HEK293 (cell line): ENCODE data around the gene NT5DC3.

Source experiments
- CTCF ChIP-seq: fragments of 450-650 bp; formaldehyde crosslinking; IDR thresholded peaks from 2 replicates; pipeline ENCODE4 v1.5.1; 2016; ENCODE audit warnings: missing biosample characterization, missing genetic modification characterization
- PRDM1 ChIP-seq: fragments of 450-650 bp; formaldehyde crosslinking; IDR thresholded peaks from 2 replicates; pipeline ENCODE4; 2016; ENCODE audit warnings: missing biosample characterization, missing genetic modification characterization
- RBAK ChIP-seq: fragments of 450-650 bp; formaldehyde crosslinking; IDR thresholded peaks from 2 replicates; pipeline ENCODE4 v1.5.1; 2016; ENCODE audit warnings: missing biosample characterization, missing genetic modification characterization
- SP2 ChIP-seq: fragments of 450-650 bp; formaldehyde crosslinking; IDR thresholded peaks from 2 replicates; pipeline ENCODE4 v1.5.1; 2016; ENCODE audit warnings: missing biosample characterization, missing genetic modification characterization
- ZBTB20 ChIP-seq: fragments of 450-650 bp; formaldehyde crosslinking; IDR thresholded peaks from 2 replicates; pipeline ENCODE4 v1.5.1; 2016; ENCODE audit warnings: missing biosample characterization, missing genetic modification characterization
- ZFP41 ChIP-seq: fragments of 450-650 bp; formaldehyde crosslinking; IDR thresholded peaks from 2 replicates; pipeline ENCODE4 v1.5.1; 2016; ENCODE audit warnings: missing biosample characterization, missing genetic modification characterization, borderline replicate concordance
- ZNF121 ChIP-seq: fragments of 450-650 bp; formaldehyde crosslinking; IDR thresholded peaks from 2 replicates; pipeline ENCODE4 v1.5.1; 2016; ENCODE audit warnings: missing biosample characterization, missing genetic modification characterization
- ZNF19 ChIP-seq: fragments of 450-650 bp; formaldehyde crosslinking; IDR thresholded peaks from 2 replicates; pipeline ENCODE4; 2016; ENCODE audit warnings: missing biosample characterization, missing genetic modification characterization, low read depth
- ZNF449 ChIP-seq: fragments of 450-650 bp; formaldehyde crosslinking; IDR thresholded peaks from 2 replicates; pipeline ENCODE4 v1.5.1; 2017; ENCODE audit warnings: missing biosample characterization, mild to moderate bottlenecking, missing genetic modification characterization, moderate library complexity
- ZNF501 ChIP-seq: fragments of 450-650 bp; formaldehyde crosslinking; IDR thresholded peaks from 2 replicates; pipeline ENCODE4 v1.5.1; 2016; ENCODE audit warnings: missing biosample characterization, missing genetic modification characterization
- ZNF513 ChIP-seq: fragments of 450-650 bp; IDR thresholded peaks from 2 replicates; pipeline ENCODE4 v1.5.1; 2018; ENCODE audit warnings: missing biosample characterization, missing genetic modification characterization
- ZNF529 ChIP-seq: fragments of 450-650 bp; formaldehyde crosslinking; IDR thresholded peaks from 2 replicates; pipeline ENCODE4 v1.5.1; 2017; ENCODE audit warnings: missing genetic modification characterization, missing biosample characterization; ENCODE audit not compliant: insufficient replicate concordance
- ZSCAN23 ChIP-seq: fragments of 450-650 bp; formaldehyde crosslinking; IDR thresholded peaks from 2 replicates; pipeline ENCODE4 v1.5.1; 2016; ENCODE audit warnings: missing biosample characterization, missing genetic modification characterization
- ZSCAN30 ChIP-seq: fragments of 450-650 bp; IDR thresholded peaks from 2 replicates; pipeline ENCODE4 v1.5.1; 2018; ENCODE audit warnings: missing biosample characterization, mild to moderate bottlenecking, missing genetic modification characterization, moderate library complexity

- TF ChIP-seq CTCF (no peak), PRDM1 (tag by site-specific recombination) (no peak), ZNF449 (no peak), ZNF529 (tag by site-specific recombination) (no peak), ZNF513 (no peak), SP2 (tag by site-specific recombination) (no peak), RBAK (tag by site-specific recombination) (no peak), ZBTB20 (tag by site-specific recombination) (no peak), ZNF501 (tag by site-specific recombination) (no peak), ZFP41 (tag by site-specific recombination) (no peak), ZNF121 (tag by site-specific recombination) (no peak), ZSCAN23 (tag by site-specific recombination) (no peak), ZNF19 (tag by site-specific recombination) (no peak), ZSCAN30 (tag by site-specific recombination) (no peak)
Observed at GRCh38 chr12:103819892-103820291, 21.1 kb downstream of the NT5DC3 start.
